Vagina (tissue), 2 donors: ENCODE data around the gene SOX14.

ENCODE experiments used
- CTCF ChIP-seq, 3 experiments: fragments of 450-650 bp in 2 of 3; fragments of 200-600 bp in 1 of 3; sonication (generic) in 1 of 3; IDR thresholded peaks; one replicate each; pipeline ENCODE4 v1.5.1; 2017 to 2019; ENCODE audit warnings: antibody characterized with exemption in 3 of 3, mild to moderate bottlenecking in 2 of 3, moderate library complexity in 2 of 3
- POLR2A ChIP-seq, 2 donors: fragments of 450-650 bp; IDR thresholded peaks; one replicate each; pipeline ENCODE4 v1.6.1; 2017; ENCODE audit warnings: antibody characterized with exemption in 2 of 2, mild to moderate bottlenecking in 2 of 2, moderate library complexity in 2 of 2

- TF ChIP-seq CTCF (IDR thresholded peaks at IDR 0.05), result no peak
- TF ChIP-seq POLR2A (IDR thresholded peaks at IDR 0.05), result no peak
Observed at GRCh38 chr3:137766041-137766875, 2.1 kb downstream of the SOX14 start.
